ENCODE data around the gene SART3.

Gene SART3

GRCh38 chr12:108553799-108554198 lies 7.2 kb downstream of the SART3 start:
- no peak for TF ChIP-seq CTCF (IDR thresholded peaks at IDR 0.05; ENCODE audit: borderline replicate concordance, control extremely low read depth, extremely low read depth, insufficient read depth, missing control alignments)
- DNase-seq (ENCODE audit: low spot score): no peak
- in situ Hi-C loops (cut with MboI; ENCODE audit: low sequenced_read_pairs, unreplicated experiment): loop anchor here (25.0 kb wide), 1 partner anchor 534 kb away; the partner anchor contains the start of genes ALKBH2 and UNG

GRCh38 chr12:108551535-108551934 lies 9.4 kb downstream of the SART3 start:
- TF ChIP-seq CTCF (IDR thresholded peaks at IDR 0.05; ENCODE audit: borderline replicate concordance, control extremely low read depth, extremely low read depth, insufficient read depth, missing control alignments): no peak
- DNase-seq (ENCODE audit: low spot score): no peak
- in situ Hi-C loops (cut with MboI; ENCODE audit: low sequenced_read_pairs, unreplicated experiment): loop anchor here (25.0 kb wide), 1 partner anchor 536 kb away; the partner anchor contains the start of genes ALKBH2 and UNG

GRCh38 chr12:108548954-108549521 lies 11.9 kb downstream of the SART3 start:
- DNase-seq (ENCODE audit: low spot score): no peak
- in situ Hi-C loops (cut with MboI; ENCODE audit: low sequenced_read_pairs, unreplicated experiment): no loop called here
- no peak for TF ChIP-seq CTCF (IDR thresholded peaks at IDR 0.05; ENCODE audit: borderline replicate concordance, control extremely low read depth, extremely low read depth, insufficient read depth, missing control alignments)

- in situ Hi-C loops (cut with MboI; ENCODE audit: low sequenced_read_pairs, unreplicated experiment): no loop called here
- TF ChIP-seq CTCF (IDR thresholded peaks at IDR 0.05; ENCODE audit: borderline replicate concordance, control extremely low read depth, extremely low read depth, insufficient read depth, missing control alignments): no peak
- DNase-seq (ENCODE audit: low spot score): no peak
Observed at GRCh38 chr12:108547686-108548085, 13.3 kb downstream of the SART3 start.

GRCh38 chr12:108543652-108544051 lies 17.3 kb downstream of the SART3 start:
- DNase-seq (ENCODE audit: low spot score): no peak
- TF ChIP-seq CTCF (IDR thresholded peaks at IDR 0.05; ENCODE audit: borderline replicate concordance, control extremely low read depth, extremely low read depth, insufficient read depth, missing control alignments): no peak
- in situ Hi-C loops (cut with MboI; ENCODE audit: low sequenced_read_pairs, unreplicated experiment): no loop called here

GRCh38 chr12:108542320-108542719 lies 18.7 kb downstream of the SART3 start:
- DNase-seq (ENCODE audit: low spot score): no peak
- in situ Hi-C loops (cut with MboI; ENCODE audit: low sequenced_read_pairs, unreplicated experiment): no loop called here
- TF ChIP-seq CTCF (IDR thresholded peaks at IDR 0.05; ENCODE audit: borderline replicate concordance, control extremely low read depth, extremely low read depth, insufficient read depth, missing control alignments): no peak
